Measurements from ENCODE around the gene TUBA3E. TPM values are rescaled to one million over a fixed set of nuclear protein-coding genes. Genes with fewer than 3 reads are reported as not detected.
"Not testable (repeated sequence)": the region's sequence is repeated elsewhere in the genome, so short reads cannot be mapped to it uniquely, and the experiment has no call there.

The TUBA3E gene
- total and polyA plus RNA-seq, 3 donors from 2014 or later = 129 to 386 (median 141) TPM

- WGBS, 2 donors = 0 to 20% methylated on average over 1 to 49 of the region's 55 CpGs
- Histone ChIP-seq H3K4me1 (peaks cover 23% of the 10 kb centered on the region), H3K36me3 (ENCODE audit: low read depth, missing control alignments) (no peaks in the 10 kb centered on the region), H3K27ac (peak within 1 kb of the TSS; percentile 78 to 87), H3K27me3 (no peaks in the 10 kb centered on the region), H3K9me3 (no peaks in the 10 kb centered on the region), H3K4me3 (peak within 1 kb of the TSS; percentile 89 to 91)
- intact Hi-C loops (cut with DNase I; ENCODE audit: low total_unique reads) = loop anchor here (5.0 kb wide), 1 partner anchor 156 kb away; no protein-coding TSS in a partner anchor
- DNase-seq = peak; percentile 97
- no peak for TF ChIP-seq CTCF (IDR thresholded peaks at IDR 0.05)
- no peak for TF ChIP-seq POLR2A (IDR thresholded peaks at IDR 0.05)
Observed at GRCh38 chr2:130181325-130181879, 16.8 kb downstream of the TUBA3E start, which contains the start of gene SMPD4. TSS of gene SMPD4 (minus strand) at chr2:130181602. CDS start at chr2:130176592, 5,010 bp downstream.

GRCh38 chr2:130180404-130181324 lies 17.6 kb downstream of the TUBA3E start:
- not testable (repeated sequence) for H3K27me3 ChIP-seq; H3K9me3 ChIP-seq; H3K36me3 ChIP-seq (ENCODE audit: low read depth, missing control alignments); DNase-seq
- peak overlapping the region; percentile 78 to 87 for H3K27ac ChIP-seq
- intact Hi-C loops (cut with DNase I; ENCODE audit: low total_unique reads) = loop anchor here (5.0 kb wide), 1 partner anchor 157 kb away; no protein-coding TSS in a partner anchor
- H3K4me3 ChIP-seq = peak overlapping the region; percentile 89 to 91
- WGBS, 2 donors = 18 to 22% methylated on average over 37 to 38 of the region's 38 CpGs
- peaks cover 23% of the 10 kb centered on the region for H3K4me1 ChIP-seq

- intact Hi-C loops (cut with DNase I; ENCODE audit: low total_unique reads); H3K4me1 ChIP-seq; H3K27me3 ChIP-seq; H3K36me3 ChIP-seq (ENCODE audit: low read depth, missing control alignments); DNase-seq; H3K27ac ChIP-seq; H3K4me3 ChIP-seq; H3K9me3 ChIP-seq: not testable (repeated sequence)
- 95% methylated on average over 5 of the region's 5 CpGs for WGBS, 2 donors
Observed at GRCh38 chr2:130174866-130175265, 23.4 kb downstream of the TUBA3E start.

- no peak for TF ChIP-seq CTCF (IDR thresholded peaks at IDR 0.05)
- TF ChIP-seq POLR2A (IDR thresholded peaks at IDR 0.05) = no peak
- no peak for DNase-seq
- H3K27ac ChIP-seq = no peak overlapping the region
- no peak overlapping the region for H3K4me3 ChIP-seq
- H3K27me3 ChIP-seq = no peaks in the 10 kb centered on the region
- H3K9me3 ChIP-seq = no peaks in the 10 kb centered on the region
- intact Hi-C loops (cut with DNase I; ENCODE audit: low total_unique reads) = no loop called here
- no peaks in the 10 kb centered on the region for H3K36me3 ChIP-seq (ENCODE audit: low read depth, missing control alignments)
- H3K4me1 ChIP-seq = no peaks in the 10 kb centered on the region
- WGBS, 2 donors = 90 to 95% methylated on average over 7 of the region's 7 CpGs
Observed at GRCh38 chr2:130169896-130170295, 28.3 kb downstream of the TUBA3E start.

GRCh38 chr2:130169163-130169562 lies 29.1 kb downstream of the TUBA3E start:
- intact Hi-C loops (cut with DNase I; ENCODE audit: low total_unique reads); H3K4me1 ChIP-seq; H3K9me3 ChIP-seq; H3K4me3 ChIP-seq; H3K27me3 ChIP-seq; H3K27ac ChIP-seq; DNase-seq; H3K36me3 ChIP-seq (ENCODE audit: low read depth, missing control alignments): not testable (repeated sequence)
- WGBS, 2 donors = 92 to 96% methylated on average over 3 of the region's 3 CpGs

GRCh38 chr2:130166611-130167010 lies 31.6 kb downstream of the TUBA3E start:
- H3K27me3 ChIP-seq; H3K27ac ChIP-seq; H3K4me1 ChIP-seq; intact Hi-C loops (cut with DNase I; ENCODE audit: low total_unique reads); H3K36me3 ChIP-seq (ENCODE audit: low read depth, missing control alignments); H3K4me3 ChIP-seq; H3K9me3 ChIP-seq; DNase-seq: not testable (repeated sequence)
- 73 to 93% methylated on average over 3 of the region's 3 CpGs for WGBS, 2 donors
